ENCODE measurements around the gene LRP1. TPM values are rescaled to one million over a fixed set of nuclear protein-coding genes. Genes with fewer than 3 reads are reported as not detected.

Gene LRP1
- total and polyA plus RNA-seq, 3 experiments from 2014 or later = 0.29 to 2.5 (median 2.3) TPM

- no peaks in the 10 kb centered on the region for H3K27me3 ChIP-seq (ENCODE audit: insufficient read depth, low read length, poor library complexity, severe bottlenecking)
- ChIA-PET POLR2A (no interaction called here), CTCF (interaction anchor here (0.8 to 3.0 kb wide), 8 partner anchors 8 to 202 kb away, joined by 3 to 24 read pairs (median 4); no protein-coding TSS in a partner anchor)
- H3K36me3 Mint-ChIP-seq = peaks cover 4 to 20% (median 8%) of the 10 kb centered on the region in 3 donors
- H3K9me3 Mint-ChIP-seq = no peaks in the 10 kb centered on the region
- no peak within 1 kb of the TSS for H3K27ac ChIP-seq (ENCODE audit: low read depth, low read length)
- no peak within 1 kb of the TSS for H3K4me3 ChIP-seq (ENCODE audit: low read length)
- DNase-seq = no peak
- peak within 1 kb of the TSS in 1 of 8 donors; percentile 50 for H3K27ac Mint-ChIP-seq
- H3K4me1 Mint-ChIP-seq = no peaks in the 10 kb centered on the region
- no peaks in the 10 kb centered on the region for H3K9me3 ChIP-seq (ENCODE audit: low read length)
- H3K36me3 ChIP-seq (ENCODE audit: insufficient read depth, low read length) = no peaks in the 10 kb centered on the region
- peak within 1 kb of the TSS in 1 of 7 donors; percentile 13 for H3K4me3 Mint-ChIP-seq
- no peaks in the 10 kb centered on the region for H3K4me1 ChIP-seq (ENCODE audit: insufficient read depth, low read length)
- peaks cover 0 to 5% of the 10 kb centered on the region in 2 donors for H3K27me3 Mint-ChIP-seq
Measured at GRCh38 chr12:57250956-57251355, 122.7 kb downstream of the LRP1 start, which contains the start of gene STAC3. STAC3 (minus strand) TSS chr12:57251187; CDS start chr12:57249636, 1,551 bp downstream.

DNA sequence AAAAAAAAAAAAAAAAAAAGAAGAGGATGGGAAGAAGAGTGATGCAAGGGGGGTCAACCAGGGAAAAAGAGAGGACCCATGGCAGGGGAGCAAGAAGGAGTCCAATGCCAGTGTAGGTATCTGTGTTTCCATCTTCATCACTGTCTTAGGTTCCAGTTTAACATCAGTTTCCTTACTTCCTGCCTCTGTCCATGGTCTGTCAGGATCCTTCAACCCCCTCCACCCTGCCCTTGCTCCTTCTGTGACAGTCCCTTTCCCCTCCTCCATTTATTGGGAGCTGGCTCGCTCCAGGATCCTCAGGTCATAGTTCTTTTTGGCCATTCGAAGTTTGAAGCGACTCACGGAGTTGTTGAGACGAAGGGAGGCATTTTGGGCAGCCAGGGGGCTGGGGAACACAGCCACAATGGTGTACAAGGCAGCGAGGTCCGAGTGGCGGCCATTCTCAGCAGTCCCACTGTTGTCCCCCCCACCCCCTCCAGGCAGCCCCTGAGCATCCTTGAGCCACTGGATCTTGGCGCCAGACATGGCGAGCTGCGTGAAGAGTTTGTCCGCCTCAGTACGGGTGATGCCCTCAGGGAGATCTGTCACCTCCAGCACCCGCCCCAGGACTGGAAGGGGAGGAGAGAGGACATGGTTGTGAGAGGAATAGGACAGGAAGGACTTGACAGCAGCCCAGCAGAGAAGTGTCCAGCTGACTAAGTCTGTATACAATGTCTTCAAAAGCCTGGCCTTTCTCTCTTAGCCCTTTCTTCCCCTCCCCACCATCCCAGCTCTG, 126.4 kb downstream of the LRP1 start:
- CTCF ChIA-PET = interaction anchor here (0.6 to 1.5 kb wide), 3 partner anchors 11 to 142 kb away, joined by 3 to 5 read pairs (median 3); no protein-coding TSS in a partner anchor

GRCh38 chr12:57255916-57256315, 127.6 kb downstream of the LRP1 start:
- ChIA-PET POLR2A (no interaction called here), CTCF (no interaction called here)
- H3K9me3 ChIP-seq (ENCODE audit: low read length) = no peaks in the 10 kb centered on the region
- no peaks in the 10 kb centered on the region for H3K27me3 ChIP-seq (ENCODE audit: insufficient read depth, low read length, poor library complexity, severe bottlenecking)
- DNase-seq = no peak
- H3K4me3 ChIP-seq (ENCODE audit: low read length) = no peak overlapping the region
- Mint-ChIP-seq H3K27ac (peak overlapping the region in 1 of 8 donors; percentile 24), H3K4me3 (no peak overlapping the region), H3K36me3 (peaks cover 4 to 64% (median 18%) of the 10 kb centered on the region in 3 donors), H3K27me3 (no peaks in the 10 kb centered on the region), H3K4me1 (no peaks in the 10 kb centered on the region), H3K9me3 (no peaks in the 10 kb centered on the region)
- H3K36me3 ChIP-seq (ENCODE audit: insufficient read depth, low read length) = peaks cover 36% of the 10 kb centered on the region
- H3K27ac ChIP-seq (ENCODE audit: low read depth, low read length) = no peak overlapping the region
- H3K4me1 ChIP-seq (ENCODE audit: insufficient read depth, low read length) = no peaks in the 10 kb centered on the region

More for the DNA sequence above, 126.4 kb downstream of the LRP1 start:
- Mint-ChIP-seq H3K36me3 (peaks cover 4 to 55% (median 13%) of the 10 kb centered on the region in 3 donors), H3K4me1 (no peaks in the 10 kb centered on the region), H3K4me3 (no peak overlapping the region), H3K27me3 (no peaks in the 10 kb centered on the region), H3K27ac (peak overlapping the region in 1 of 8 donors; percentile 71), H3K9me3 (no peaks in the 10 kb centered on the region)
- Histone ChIP-seq H3K9me3 (ENCODE audit: low read length) (no peaks in the 10 kb centered on the region), H3K27ac (ENCODE audit: low read depth, low read length) (no peak overlapping the region), H3K36me3 (ENCODE audit: insufficient read depth, low read length) (peaks cover 29% of the 10 kb centered on the region), H3K27me3 (ENCODE audit: insufficient read depth, low read length, poor library complexity, severe bottlenecking) (no peaks in the 10 kb centered on the region), H3K4me3 (ENCODE audit: low read length) (no peak overlapping the region), H3K4me1 (ENCODE audit: insufficient read depth, low read length) (no peaks in the 10 kb centered on the region)
- POLR2A ChIA-PET = no interaction called here
- DNase-seq = no peak

GRCh38 chr12:57258977-57259970, 131.0 kb downstream of the LRP1 start:
- H3K9me3 ChIP-seq (ENCODE audit: low read length) = no peaks in the 10 kb centered on the region
- no peak overlapping the region for H3K27ac ChIP-seq (ENCODE audit: low read depth, low read length)
- POLR2A ChIA-PET = no interaction called here
- H3K4me1 Mint-ChIP-seq = peaks cover 0 to 4% (median 0%) of the 10 kb centered on the region in 3 donors
- no peak overlapping the region for H3K4me3 ChIP-seq (ENCODE audit: low read length)
- peaks cover 43% of the 10 kb centered on the region for H3K36me3 ChIP-seq (ENCODE audit: insufficient read depth, low read length)
- DNase-seq = no peak
- CTCF ChIA-PET = interaction anchor here (2.8 to 3.0 kb wide), 2 partner anchors 9 to 193 kb away, joined by 6 to 9 read pairs; partner anchors contain the start of gene STAC3
- H3K27me3 ChIP-seq (ENCODE audit: insufficient read depth, low read length, poor library complexity, severe bottlenecking) = no peaks in the 10 kb centered on the region
- peaks cover 7 to 87% (median 22%) of the 10 kb centered on the region in 3 donors for H3K36me3 Mint-ChIP-seq
- H3K27me3 Mint-ChIP-seq = no peaks in the 10 kb centered on the region
- H3K27ac Mint-ChIP-seq = peak overlapping the region in 2 of 8 donors; percentile 4 to 66
- H3K9me3 Mint-ChIP-seq = no peaks in the 10 kb centered on the region
- no peaks in the 10 kb centered on the region for H3K4me1 ChIP-seq (ENCODE audit: insufficient read depth, low read length)
- no peak overlapping the region for H3K4me3 Mint-ChIP-seq

DNA sequence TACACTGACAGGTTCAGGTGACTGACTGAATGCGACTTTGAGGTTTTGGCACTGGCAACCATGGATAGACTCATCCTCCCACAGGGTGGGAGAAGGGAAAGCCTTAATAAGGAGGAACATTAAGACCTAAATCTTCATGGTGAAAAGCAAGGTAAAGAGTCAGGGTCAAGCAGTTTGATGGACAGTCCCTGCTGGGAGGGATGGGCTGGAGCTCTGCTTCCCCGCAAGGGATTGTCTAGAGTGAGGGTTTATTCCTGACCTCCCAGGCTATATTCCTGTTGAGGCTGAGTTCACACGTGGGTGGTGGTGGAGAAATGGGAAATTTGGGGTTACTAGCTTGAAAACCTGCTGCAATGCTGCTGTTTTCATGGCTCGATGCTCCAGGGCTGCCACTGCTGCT, 132.1 kb downstream of the LRP1 start:
- H3K27me3 ChIP-seq (ENCODE audit: insufficient read depth, low read length, poor library complexity, severe bottlenecking) = no peaks in the 10 kb centered on the region
- Mint-ChIP-seq H3K9me3 (no peaks in the 10 kb centered on the region), H3K27me3 (no peaks in the 10 kb centered on the region), H3K4me3 (no peak overlapping the region), H3K27ac (peak overlapping the region in 1 of 8 donors; percentile 33), H3K4me1 (peaks cover 0 to 4% (median 0%) of the 10 kb centered on the region in 3 donors), H3K36me3 (peaks cover 5 to 85% (median 26%) of the 10 kb centered on the region in 3 donors)
- peaks cover 43% of the 10 kb centered on the region for H3K36me3 ChIP-seq (ENCODE audit: insufficient read depth, low read length)
- DNase-seq = no peak
- no peak overlapping the region for H3K27ac ChIP-seq (ENCODE audit: low read depth, low read length)
- no peaks in the 10 kb centered on the region for H3K4me1 ChIP-seq (ENCODE audit: insufficient read depth, low read length)
- no peak overlapping the region for H3K4me3 ChIP-seq (ENCODE audit: low read length)
- ChIA-PET CTCF (interaction anchor here (1.7 to 3.0 kb wide), 3 partner anchors 10 to 192 kb away, joined by 5 to 9 read pairs (median 6); partner anchors contain the start of gene STAC3), POLR2A (no interaction called here)
- H3K9me3 ChIP-seq (ENCODE audit: low read length) = no peaks in the 10 kb centered on the region

DNA sequence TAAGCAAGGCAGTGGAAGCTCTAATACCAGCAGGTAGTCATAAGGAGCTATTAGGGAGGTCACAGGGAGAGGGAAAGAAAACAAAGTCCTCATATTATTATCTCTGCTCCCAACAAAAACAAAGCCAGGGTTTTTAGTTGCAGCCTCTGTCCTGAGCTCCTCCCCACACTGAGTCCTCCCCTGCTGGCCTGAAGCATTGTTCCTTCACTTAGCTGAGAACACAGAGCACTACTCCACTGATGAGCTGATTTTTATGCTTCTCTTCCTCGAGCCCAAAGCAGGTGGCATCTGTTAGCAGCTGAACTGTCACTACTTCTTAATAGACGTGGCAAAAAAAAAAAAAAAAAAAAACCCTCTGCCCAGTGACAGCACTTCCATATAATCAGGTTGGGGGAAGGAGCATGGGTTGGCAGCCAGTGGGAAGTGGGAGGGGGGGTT, 133.2 kb downstream of the LRP1 start:
- no peaks in the 10 kb centered on the region for H3K9me3 Mint-ChIP-seq
- DNase-seq = no peak
- H3K36me3 Mint-ChIP-seq = peaks cover 3 to 79% (median 25%) of the 10 kb centered on the region in 3 donors
- ChIA-PET CTCF (interaction anchor here (0.7 to 3.0 kb wide), 5 partner anchors 11 to 191 kb away, joined by 3 to 9 read pairs (median 5); partner anchors contain the start of gene STAC3), POLR2A (no interaction called here)
- H3K9me3 ChIP-seq (ENCODE audit: low read length) = no peaks in the 10 kb centered on the region
- H3K4me1 Mint-ChIP-seq = peaks cover 0 to 4% (median 0%) of the 10 kb centered on the region in 3 donors
- no peak overlapping the region for H3K4me3 ChIP-seq (ENCODE audit: low read length)
- peak overlapping the region in 1 of 8 donors; percentile 80 for H3K27ac Mint-ChIP-seq
- no peak overlapping the region for H3K4me3 Mint-ChIP-seq
- H3K4me1 ChIP-seq (ENCODE audit: insufficient read depth, low read length) = no peaks in the 10 kb centered on the region
- H3K27ac ChIP-seq (ENCODE audit: low read depth, low read length) = no peak overlapping the region
- H3K27me3 ChIP-seq (ENCODE audit: insufficient read depth, low read length, poor library complexity, severe bottlenecking) = no peaks in the 10 kb centered on the region
- peaks cover 40% of the 10 kb centered on the region for H3K36me3 ChIP-seq (ENCODE audit: insufficient read depth, low read length)
- H3K27me3 Mint-ChIP-seq = no peaks in the 10 kb centered on the region

- no peak overlapping the region for H3K4me3 ChIP-seq (ENCODE audit: low read length)
- no peaks in the 10 kb centered on the region for H3K27me3 ChIP-seq (ENCODE audit: insufficient read depth, low read length, poor library complexity, severe bottlenecking)
- Mint-ChIP-seq H3K27me3 (no peaks in the 10 kb centered on the region), H3K27ac (peak overlapping the region in 1 of 8 donors; percentile 56), H3K36me3 (peaks cover 3 to 81% (median 22%) of the 10 kb centered on the region in 3 donors), H3K9me3 (no peaks in the 10 kb centered on the region), H3K4me3 (no peak overlapping the region), H3K4me1 (peaks cover 0 to 4% (median 0%) of the 10 kb centered on the region in 3 donors)
- H3K4me1 ChIP-seq (ENCODE audit: insufficient read depth, low read length) = no peaks in the 10 kb centered on the region
- ChIA-PET CTCF (interaction anchor here (0.7 to 3.0 kb wide), 3 partner anchors 16 to 190 kb away, joined by 3 to 9 read pairs (median 6); no protein-coding TSS in a partner anchor), POLR2A (no interaction called here)
- no peaks in the 10 kb centered on the region for H3K9me3 ChIP-seq (ENCODE audit: low read length)
- H3K36me3 ChIP-seq (ENCODE audit: insufficient read depth, low read length) = peaks cover 38% of the 10 kb centered on the region
- no peak overlapping the region for H3K27ac ChIP-seq (ENCODE audit: low read depth, low read length)
- no peak for DNase-seq
Measured at GRCh38 chr12:57262126-57262822, 134.0 kb downstream of the LRP1 start.

Measured in CD8-positive, alpha-beta memory T cell (primary cell).